ENCODE measurements around the gene ZFP69B. TPM values are rescaled to one million over a fixed set of nuclear protein-coding genes. Genes with fewer than 3 reads are reported as not detected.

ZFP69B gene
- total RNA-seq, 1 experiment from 2014 or later: 4.5 TPM

- CTCF ChIA-PET: interaction anchor here (1.0 to 1.5 kb wide), 3 partner anchors 61 to 91 kb away, joined by 3 to 24 read pairs (median 5); no protein-coding TSS in a partner anchor
- intact Hi-C loops (cut with micrococcal nuclease; ENCODE audit: unreplicated experiment): loop anchor here (1.0 to 2.0 kb wide), 3 partner anchors 67 to 321 kb away; no protein-coding TSS in a partner anchor
- DNase-seq: no peak
- no peaks in the 10 kb centered on the region for H3K9me3 Mint-ChIP-seq (ENCODE audit: low read depth, unreplicated experiment)
- no peaks in the 10 kb centered on the region for H3K36me3 Mint-ChIP-seq (ENCODE audit: insufficient read depth, unreplicated experiment)
- BruUV-seq (replicated peaks): no TSS peak
- no peak for TF ChIP-seq CTCF (IDR thresholded peaks at IDR 0.05; ENCODE audit: unreplicated experiment)
- no peak overlapping the region for H3K27ac Mint-ChIP-seq (ENCODE audit: unreplicated experiment)
- no peak overlapping the region for H3K4me3 Mint-ChIP-seq (ENCODE audit: low read depth, unreplicated experiment)
- no peaks in the 10 kb centered on the region for H3K27me3 Mint-ChIP-seq (ENCODE audit: unreplicated experiment)
- no peaks in the 10 kb centered on the region for H3K4me1 Mint-ChIP-seq (ENCODE audit: low read depth, unreplicated experiment)
Measured at GRCh38 chr1:40405812-40406211, 44.5 kb upstream of the ZFP69B start.

GRCh38 chr1:40407453-40407852 lies 42.8 kb upstream of the ZFP69B start:
- BruUV-seq (replicated peaks): no TSS peak
- CTCF ChIA-PET: no interaction called here
- intact Hi-C loops (cut with micrococcal nuclease; ENCODE audit: unreplicated experiment): no loop called here

GRCh38 chr1:40409467-40409866 lies 40.8 kb upstream of the ZFP69B start:
- TF ChIP-seq CTCF (IDR thresholded peaks at IDR 0.05; ENCODE audit: unreplicated experiment): no peak
- intact Hi-C loops (cut with micrococcal nuclease; ENCODE audit: unreplicated experiment): no loop called here
- Mint-ChIP-seq H3K4me1 (ENCODE audit: low read depth, unreplicated experiment) (no peaks in the 10 kb centered on the region), H3K4me3 (ENCODE audit: low read depth, unreplicated experiment) (no peak overlapping the region), H3K27ac (ENCODE audit: unreplicated experiment) (no peak overlapping the region), H3K9me3 (ENCODE audit: low read depth, unreplicated experiment) (no peaks in the 10 kb centered on the region), H3K36me3 (ENCODE audit: insufficient read depth, unreplicated experiment) (no peaks in the 10 kb centered on the region), H3K27me3 (ENCODE audit: unreplicated experiment) (no peaks in the 10 kb centered on the region)
- no peak for DNase-seq
- no TSS peak for BruUV-seq (replicated peaks)
- CTCF ChIA-PET: no interaction called here

More at GRCh38 chr1:40407453-40407852, 42.8 kb upstream of the ZFP69B start:
- no peaks in the 10 kb centered on the region for H3K9me3 Mint-ChIP-seq (ENCODE audit: low read depth, unreplicated experiment)
- no peaks in the 10 kb centered on the region for H3K36me3 Mint-ChIP-seq (ENCODE audit: insufficient read depth, unreplicated experiment)
- TF ChIP-seq CTCF (IDR thresholded peaks at IDR 0.05; ENCODE audit: unreplicated experiment): no peak
- no peaks in the 10 kb centered on the region for H3K27me3 Mint-ChIP-seq (ENCODE audit: unreplicated experiment)
- no peak for DNase-seq
- H3K4me1 Mint-ChIP-seq (ENCODE audit: low read depth, unreplicated experiment): no peaks in the 10 kb centered on the region
- H3K27ac Mint-ChIP-seq (ENCODE audit: unreplicated experiment): no peak overlapping the region
- no peak overlapping the region for H3K4me3 Mint-ChIP-seq (ENCODE audit: low read depth, unreplicated experiment)

- H3K4me1 Mint-ChIP-seq (ENCODE audit: low read depth, unreplicated experiment): no peaks in the 10 kb centered on the region
- H3K36me3 Mint-ChIP-seq (ENCODE audit: insufficient read depth, unreplicated experiment): no peaks in the 10 kb centered on the region
- H3K4me3 Mint-ChIP-seq (ENCODE audit: low read depth, unreplicated experiment): no peak overlapping the region
- intact Hi-C loops (cut with micrococcal nuclease; ENCODE audit: unreplicated experiment): no loop called here
- no TSS peak for BruUV-seq (replicated peaks)
- DNase-seq: no peak
- no peak for TF ChIP-seq CTCF (IDR thresholded peaks at IDR 0.05; ENCODE audit: unreplicated experiment)
- CTCF ChIA-PET: no interaction called here
- H3K27ac Mint-ChIP-seq (ENCODE audit: unreplicated experiment): no peak overlapping the region
- H3K27me3 Mint-ChIP-seq (ENCODE audit: unreplicated experiment): no peaks in the 10 kb centered on the region
- no peaks in the 10 kb centered on the region for H3K9me3 Mint-ChIP-seq (ENCODE audit: low read depth, unreplicated experiment)
Measured at GRCh38 chr1:40411294-40411693, 39.0 kb upstream of the ZFP69B start.

All from Calu3 (cell line).